ENCODE data around the gene FAM163B.

Gene FAM163B

DNA sequence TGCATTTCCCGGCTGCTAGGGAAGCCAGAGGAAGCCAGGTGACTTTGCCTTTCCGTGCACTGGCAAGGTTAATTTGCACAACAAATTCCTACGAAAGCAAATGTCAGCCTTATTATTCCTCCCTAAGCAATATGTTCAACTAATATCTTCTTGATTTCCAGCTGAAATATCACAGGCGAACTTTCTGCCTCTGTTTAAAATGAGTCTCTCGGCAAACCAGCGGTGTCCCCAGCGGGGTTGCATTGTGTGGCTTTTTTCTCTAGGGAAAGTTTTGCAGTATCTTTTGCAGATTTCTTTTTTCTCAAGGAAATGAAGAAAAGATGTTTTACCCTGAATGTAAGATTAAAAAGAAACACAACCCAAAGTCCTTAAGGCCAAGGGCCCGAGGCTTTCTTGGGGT lies 28.9 kb upstream of the FAM163B start (continued):
- TF ChIP-seq GLIS2 (tag by site-specific recombination; IDR thresholded peaks at IDR 0.05) (no peak), ZFP3 (tag by site-specific recombination; IDR thresholded peaks at IDR 0.05; ENCODE audit: low read depth) (no peak), ZNF202 (tag by site-specific recombination; IDR thresholded peaks at IDR 0.05; ENCODE audit: borderline replicate concordance) (no peak), ZNF404 (tag by site-specific recombination; IDR thresholded peaks at IDR 0.05) (no peak), ZNF19 (tag by site-specific recombination; IDR thresholded peaks at IDR 0.05; ENCODE audit: low read depth) (no peak), ZNF48 (tag by site-specific recombination; IDR thresholded peaks at IDR 0.05) (no peak)
- TF ChIP-seq, protein P1, sequence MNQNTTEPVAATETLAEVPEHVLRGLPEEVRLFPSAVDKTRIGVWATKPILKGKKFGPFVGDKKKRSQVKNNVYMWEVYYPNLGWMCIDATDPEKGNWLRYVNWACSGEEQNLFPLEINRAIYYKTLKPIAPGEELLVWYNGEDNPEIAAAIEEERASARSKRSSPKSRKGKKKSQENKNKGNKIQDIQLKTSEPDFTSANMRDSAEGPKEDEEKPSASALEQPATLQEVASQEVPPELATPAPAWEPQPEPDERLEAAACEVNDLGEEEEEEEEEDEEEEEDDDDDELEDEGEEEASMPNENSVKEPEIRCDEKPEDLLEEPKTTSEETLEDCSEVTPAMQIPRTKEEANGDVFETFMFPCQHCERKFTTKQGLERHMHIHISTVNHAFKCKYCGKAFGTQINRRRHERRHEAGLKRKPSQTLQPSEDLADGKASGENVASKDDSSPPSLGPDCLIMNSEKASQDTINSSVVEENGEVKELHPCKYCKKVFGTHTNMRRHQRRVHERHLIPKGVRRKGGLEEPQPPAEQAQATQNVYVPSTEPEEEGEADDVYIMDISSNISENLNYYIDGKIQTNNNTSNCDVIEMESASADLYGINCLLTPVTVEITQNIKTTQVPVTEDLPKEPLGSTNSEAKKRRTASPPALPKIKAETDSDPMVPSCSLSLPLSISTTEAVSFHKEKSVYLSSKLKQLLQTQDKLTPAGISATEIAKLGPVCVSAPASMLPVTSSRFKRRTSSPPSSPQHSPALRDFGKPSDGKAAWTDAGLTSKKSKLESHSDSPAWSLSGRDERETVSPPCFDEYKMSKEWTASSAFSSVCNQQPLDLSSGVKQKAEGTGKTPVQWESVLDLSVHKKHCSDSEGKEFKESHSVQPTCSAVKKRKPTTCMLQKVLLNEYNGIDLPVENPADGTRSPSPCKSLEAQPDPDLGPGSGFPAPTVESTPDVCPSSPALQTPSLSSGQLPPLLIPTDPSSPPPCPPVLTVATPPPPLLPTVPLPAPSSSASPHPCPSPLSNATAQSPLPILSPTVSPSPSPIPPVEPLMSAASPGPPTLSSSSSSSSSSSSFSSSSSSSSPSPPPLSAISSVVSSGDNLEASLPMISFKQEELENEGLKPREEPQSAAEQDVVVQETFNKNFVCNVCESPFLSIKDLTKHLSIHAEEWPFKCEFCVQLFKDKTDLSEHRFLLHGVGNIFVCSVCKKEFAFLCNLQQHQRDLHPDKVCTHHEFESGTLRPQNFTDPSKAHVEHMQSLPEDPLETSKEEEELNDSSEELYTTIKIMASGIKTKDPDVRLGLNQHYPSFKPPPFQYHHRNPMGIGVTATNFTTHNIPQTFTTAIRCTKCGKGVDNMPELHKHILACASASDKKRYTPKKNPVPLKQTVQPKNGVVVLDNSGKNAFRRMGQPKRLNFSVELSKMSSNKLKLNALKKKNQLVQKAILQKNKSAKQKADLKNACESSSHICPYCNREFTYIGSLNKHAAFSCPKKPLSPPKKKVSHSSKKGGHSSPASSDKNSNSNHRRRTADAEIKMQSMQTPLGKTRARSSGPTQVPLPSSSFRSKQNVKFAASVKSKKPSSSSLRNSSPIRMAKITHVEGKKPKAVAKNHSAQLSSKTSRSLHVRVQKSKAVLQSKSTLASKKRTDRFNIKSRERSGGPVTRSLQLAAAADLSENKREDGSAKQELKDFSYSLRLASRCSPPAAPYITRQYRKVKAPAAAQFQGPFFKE (tag by site-specific recombination; IDR thresholded peaks at IDR 0.05; ENCODE audit: borderline replicate concordance), result no peak
- TF ChIP-seq, protein P2, sequence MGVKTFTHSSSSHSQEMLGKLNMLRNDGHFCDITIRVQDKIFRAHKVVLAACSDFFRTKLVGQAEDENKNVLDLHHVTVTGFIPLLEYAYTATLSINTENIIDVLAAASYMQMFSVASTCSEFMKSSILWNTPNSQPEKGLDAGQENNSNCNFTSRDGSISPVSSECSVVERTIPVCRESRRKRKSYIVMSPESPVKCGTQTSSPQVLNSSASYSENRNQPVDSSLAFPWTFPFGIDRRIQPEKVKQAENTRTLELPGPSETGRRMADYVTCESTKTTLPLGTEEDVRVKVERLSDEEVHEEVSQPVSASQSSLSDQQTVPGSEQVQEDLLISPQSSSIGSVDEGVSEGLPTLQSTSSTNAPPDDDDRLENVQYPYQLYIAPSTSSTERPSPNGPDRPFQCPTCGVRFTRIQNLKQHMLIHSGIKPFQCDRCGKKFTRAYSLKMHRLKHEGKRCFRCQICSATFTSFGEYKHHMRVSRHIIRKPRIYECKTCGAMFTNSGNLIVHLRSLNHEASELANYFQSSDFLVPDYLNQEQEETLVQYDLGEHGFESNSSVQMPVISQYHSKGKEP (tag by site-specific recombination; IDR thresholded peaks at IDR 0.05), result no peak

DNA sequence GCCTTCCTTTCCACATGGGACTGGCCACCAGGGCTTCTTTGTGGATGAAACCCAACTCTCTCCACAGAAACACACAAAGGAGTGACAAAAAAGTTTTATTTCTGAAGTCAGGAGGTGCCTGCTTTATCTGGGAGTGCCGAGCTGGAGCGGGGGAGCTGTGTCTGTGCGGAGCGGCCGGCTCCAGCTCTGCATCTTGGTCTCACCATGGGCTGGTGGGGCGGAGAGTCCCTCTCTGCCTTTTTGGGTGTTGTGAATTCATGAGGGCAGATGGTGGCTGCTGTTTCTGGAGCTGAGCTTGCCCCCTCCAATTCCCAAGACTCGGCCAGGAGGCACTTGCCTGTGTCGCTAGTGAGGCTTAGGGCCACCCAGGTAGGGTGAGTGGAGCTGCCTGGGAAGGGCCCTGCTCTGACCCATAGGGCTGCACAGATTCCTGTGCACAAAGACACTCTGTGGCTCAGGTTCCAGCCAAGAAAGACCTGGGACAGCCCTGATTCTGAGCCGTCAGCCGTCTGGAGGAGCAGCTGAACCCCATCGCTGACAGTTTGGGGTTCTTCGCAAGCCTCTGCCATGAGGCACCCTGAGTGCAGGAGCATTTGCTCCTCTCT lies 28.4 kb upstream of the FAM163B start:
- TF ChIP-seq ZNF768 (tag by site-specific recombination; IDR thresholded peaks at IDR 0.05) (no peak), GFI1B (tag by site-specific recombination; IDR thresholded peaks at IDR 0.05) (no peak), ZNF530 (tag by site-specific recombination; IDR thresholded peaks at IDR 0.05; ENCODE audit: low read depth) (no peak), ZNF37A (tag by site-specific recombination; IDR thresholded peaks at IDR 0.05) (no peak), YY1 (tag by site-specific recombination; IDR thresholded peaks at IDR 0.05) (no peak), ZNF223 (tag by site-specific recombination; IDR thresholded peaks at IDR 0.05) (no peak)
- TF ChIP-seq, protein P1 (tag by site-specific recombination; IDR thresholded peaks at IDR 0.05; ENCODE audit: borderline replicate concordance), result no peak
- POLR2A ChIA-PET, result interaction anchor here (0.6 kb wide), 1 partner anchor 487 kb away, joined by 3 read pairs; no protein-coding TSS in a partner anchor
- Histone ChIP-seq H3K36me3 (ENCODE audit: control insufficient read depth in 2 of 2, insufficient read depth in 1 of 2, low read length in 2 of 2) (no peaks in the 10 kb centered on the region), H3K4me3 (ENCODE audit: low read depth, low read length) (no peak overlapping the region), H3K4me1 (ENCODE audit: control insufficient read depth, insufficient read depth, low read length) (no peaks in the 10 kb centered on the region), H3K9me3 (ENCODE audit: control insufficient read depth, insufficient read depth, low read depth, low read length) (no peaks in the 10 kb centered on the region), H3K27ac (ENCODE audit: extremely low read depth, low read depth, low read length) (no peak overlapping the region)
- CTCF ChIA-PET, result interaction anchor here (0.5 to 0.6 kb wide), 3 partner anchors 9 to 607 kb away, joined by 3 to 5 read pairs (median 5); partner anchors contain the start of genes GTF3C5 and SARDH
